ENCODE measurements around the gene WDR72.
"Not testable (repeated sequence)": the region's sequence is repeated elsewhere in the genome, so short reads cannot be mapped to it uniquely, and the experiment has no call there.

WDR72 gene

DNA sequence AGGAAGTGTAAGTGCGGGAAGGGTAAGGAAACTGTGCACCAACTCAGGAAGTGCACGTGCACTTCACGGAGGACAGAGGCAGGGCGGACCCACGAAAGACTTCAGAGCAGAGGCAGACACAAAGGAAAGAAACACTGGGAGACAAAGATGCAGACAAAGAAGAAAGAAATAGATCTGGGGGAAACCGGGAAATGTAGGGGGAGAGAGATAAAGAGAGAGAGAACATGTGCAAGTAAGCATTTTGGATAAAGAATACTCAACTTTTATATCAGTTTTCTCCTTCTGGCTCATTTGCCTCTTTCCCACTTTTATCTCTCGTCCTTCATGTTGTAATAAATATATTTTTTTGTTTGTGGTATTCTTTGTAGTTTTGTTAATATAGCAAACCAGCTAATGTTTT lies 204.2 kb downstream of the WDR72 start:
- TF ChIP-seq, protein P1, sequence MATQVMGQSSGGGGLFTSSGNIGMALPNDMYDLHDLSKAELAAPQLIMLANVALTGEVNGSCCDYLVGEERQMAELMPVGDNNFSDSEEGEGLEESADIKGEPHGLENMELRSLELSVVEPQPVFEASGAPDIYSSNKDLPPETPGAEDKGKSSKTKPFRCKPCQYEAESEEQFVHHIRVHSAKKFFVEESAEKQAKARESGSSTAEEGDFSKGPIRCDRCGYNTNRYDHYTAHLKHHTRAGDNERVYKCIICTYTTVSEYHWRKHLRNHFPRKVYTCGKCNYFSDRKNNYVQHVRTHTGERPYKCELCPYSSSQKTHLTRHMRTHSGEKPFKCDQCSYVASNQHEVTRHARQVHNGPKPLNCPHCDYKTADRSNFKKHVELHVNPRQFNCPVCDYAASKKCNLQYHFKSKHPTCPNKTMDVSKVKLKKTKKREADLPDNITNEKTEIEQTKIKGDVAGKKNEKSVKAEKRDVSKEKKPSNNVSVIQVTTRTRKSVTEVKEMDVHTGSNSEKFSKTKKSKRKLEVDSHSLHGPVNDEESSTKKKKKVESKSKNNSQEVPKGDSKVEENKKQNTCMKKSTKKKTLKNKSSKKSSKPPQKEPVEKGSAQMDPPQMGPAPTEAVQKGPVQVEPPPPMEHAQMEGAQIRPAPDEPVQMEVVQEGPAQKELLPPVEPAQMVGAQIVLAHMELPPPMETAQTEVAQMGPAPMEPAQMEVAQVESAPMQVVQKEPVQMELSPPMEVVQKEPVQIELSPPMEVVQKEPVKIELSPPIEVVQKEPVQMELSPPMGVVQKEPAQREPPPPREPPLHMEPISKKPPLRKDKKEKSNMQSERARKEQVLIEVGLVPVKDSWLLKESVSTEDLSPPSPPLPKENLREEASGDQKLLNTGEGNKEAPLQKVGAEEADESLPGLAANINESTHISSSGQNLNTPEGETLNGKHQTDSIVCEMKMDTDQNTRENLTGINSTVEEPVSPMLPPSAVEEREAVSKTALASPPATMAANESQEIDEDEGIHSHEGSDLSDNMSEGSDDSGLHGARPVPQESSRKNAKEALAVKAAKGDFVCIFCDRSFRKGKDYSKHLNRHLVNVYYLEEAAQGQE (IDR thresholded peaks at IDR 0.05; ENCODE audit: insufficient replicate concordance, low read depth) = no peak
- H3K27ac ChIP-seq (replicated peaks) = no peak overlapping the region
- DNase-seq (ENCODE audit: low read depth in 1 of 2, low spot score in 1 of 2) = no peak
- no peak overlapping the region for H3K4me3 ChIP-seq (replicated peaks; ENCODE audit: insufficient read depth, low read length)
- peaks cover 9% of the 10 kb centered on the region for H3K27me3 ChIP-seq (ENCODE audit: insufficient read depth, poor library complexity, severe bottlenecking)

DNA sequence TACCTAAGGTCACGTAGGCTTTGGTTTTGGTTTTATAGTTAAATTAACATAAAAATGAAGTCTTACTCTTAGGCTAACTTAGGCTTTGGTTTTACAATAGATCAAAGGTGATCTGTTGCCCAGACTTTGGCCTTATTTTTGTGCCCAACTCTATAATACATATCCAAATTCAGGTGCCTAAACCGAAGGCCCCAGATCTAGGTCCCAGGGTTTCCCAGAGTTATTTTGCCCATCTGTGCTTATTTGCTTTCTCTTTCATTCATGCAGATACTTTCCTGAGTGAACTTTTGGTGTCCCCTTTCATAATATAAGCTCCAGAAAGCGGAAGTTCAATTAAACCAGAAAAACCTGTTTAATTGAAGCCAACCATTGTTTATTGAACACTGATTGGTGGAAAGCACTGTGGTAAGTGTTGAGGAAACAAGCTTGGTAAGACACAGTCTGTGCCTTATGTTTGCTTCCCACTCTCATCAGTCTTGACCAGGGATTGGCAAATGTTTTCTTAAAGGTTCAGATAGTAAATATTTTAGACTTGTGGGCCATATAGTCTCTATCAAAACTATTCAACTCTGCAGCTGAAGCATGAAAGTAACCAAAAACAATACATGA lies 209.7 kb downstream of the WDR72 start:
- peaks cover under 1% of the 10 kb centered on the region for H3K27me3 ChIP-seq (ENCODE audit: insufficient read depth, poor library complexity, severe bottlenecking)
- H3K27ac ChIP-seq (replicated peaks) = no peak overlapping the region

DNA sequence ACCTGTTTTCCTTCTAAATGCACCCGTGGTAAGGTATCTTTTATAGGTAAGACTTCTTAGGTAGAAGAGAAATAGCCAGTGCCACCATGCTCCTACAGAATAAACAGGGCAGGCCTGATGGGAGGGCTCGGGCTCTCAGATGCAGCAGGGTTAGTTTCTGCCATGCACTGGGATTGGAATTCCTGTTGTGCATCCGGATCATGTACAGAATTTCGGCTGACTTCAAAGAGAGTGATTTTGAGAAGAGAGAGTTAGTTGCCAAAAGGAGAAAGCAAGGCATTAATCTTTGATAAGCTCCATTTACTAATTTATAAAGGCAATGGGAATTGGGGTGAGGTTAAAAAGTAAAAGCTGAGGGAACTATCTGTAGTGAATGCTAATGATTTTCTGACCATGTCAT lies 211.2 kb downstream of the WDR72 start:
- no peak overlapping the region for H3K27ac ChIP-seq (replicated peaks)
- no peak overlapping the region for H3K4me3 ChIP-seq (replicated peaks; ENCODE audit: insufficient read depth, low read length)

More for the DNA sequence above, 209.7 kb downstream of the WDR72 start:
- TF ChIP-seq, protein P1 (IDR thresholded peaks at IDR 0.05; ENCODE audit: insufficient replicate concordance, low read depth) = no peak
- TF ChIP-seq GABPA (IDR thresholded peaks at IDR 0.05; ENCODE audit: low read depth) = no peak
- TF ChIP-seq POLR2AphosphoS5 (IDR thresholded peaks at IDR 0.05; ENCODE audit: low read depth) = no peak
- TF ChIP-seq, protein P2, sequence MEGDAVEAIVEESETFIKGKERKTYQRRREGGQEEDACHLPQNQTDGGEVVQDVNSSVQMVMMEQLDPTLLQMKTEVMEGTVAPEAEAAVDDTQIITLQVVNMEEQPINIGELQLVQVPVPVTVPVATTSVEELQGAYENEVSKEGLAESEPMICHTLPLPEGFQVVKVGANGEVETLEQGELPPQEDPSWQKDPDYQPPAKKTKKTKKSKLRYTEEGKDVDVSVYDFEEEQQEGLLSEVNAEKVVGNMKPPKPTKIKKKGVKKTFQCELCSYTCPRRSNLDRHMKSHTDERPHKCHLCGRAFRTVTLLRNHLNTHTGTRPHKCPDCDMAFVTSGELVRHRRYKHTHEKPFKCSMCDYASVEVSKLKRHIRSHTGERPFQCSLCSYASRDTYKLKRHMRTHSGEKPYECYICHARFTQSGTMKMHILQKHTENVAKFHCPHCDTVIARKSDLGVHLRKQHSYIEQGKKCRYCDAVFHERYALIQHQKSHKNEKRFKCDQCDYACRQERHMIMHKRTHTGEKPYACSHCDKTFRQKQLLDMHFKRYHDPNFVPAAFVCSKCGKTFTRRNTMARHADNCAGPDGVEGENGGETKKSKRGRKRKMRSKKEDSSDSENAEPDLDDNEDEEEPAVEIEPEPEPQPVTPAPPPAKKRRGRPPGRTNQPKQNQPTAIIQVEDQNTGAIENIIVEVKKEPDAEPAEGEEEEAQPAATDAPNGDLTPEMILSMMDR (IDR thresholded peaks at IDR 0.05; ENCODE audit: insufficient read depth, low read length) = no peak
- no peak for TF ChIP-seq SPI1 (IDR thresholded peaks at IDR 0.05; ENCODE audit: borderline replicate concordance, low read depth)
- no peak for DNase-seq (ENCODE audit: low read depth in 1 of 2, low spot score in 1 of 2)
- H3K4me3 ChIP-seq (replicated peaks; ENCODE audit: insufficient read depth, low read length) = no peak overlapping the region

DNA sequence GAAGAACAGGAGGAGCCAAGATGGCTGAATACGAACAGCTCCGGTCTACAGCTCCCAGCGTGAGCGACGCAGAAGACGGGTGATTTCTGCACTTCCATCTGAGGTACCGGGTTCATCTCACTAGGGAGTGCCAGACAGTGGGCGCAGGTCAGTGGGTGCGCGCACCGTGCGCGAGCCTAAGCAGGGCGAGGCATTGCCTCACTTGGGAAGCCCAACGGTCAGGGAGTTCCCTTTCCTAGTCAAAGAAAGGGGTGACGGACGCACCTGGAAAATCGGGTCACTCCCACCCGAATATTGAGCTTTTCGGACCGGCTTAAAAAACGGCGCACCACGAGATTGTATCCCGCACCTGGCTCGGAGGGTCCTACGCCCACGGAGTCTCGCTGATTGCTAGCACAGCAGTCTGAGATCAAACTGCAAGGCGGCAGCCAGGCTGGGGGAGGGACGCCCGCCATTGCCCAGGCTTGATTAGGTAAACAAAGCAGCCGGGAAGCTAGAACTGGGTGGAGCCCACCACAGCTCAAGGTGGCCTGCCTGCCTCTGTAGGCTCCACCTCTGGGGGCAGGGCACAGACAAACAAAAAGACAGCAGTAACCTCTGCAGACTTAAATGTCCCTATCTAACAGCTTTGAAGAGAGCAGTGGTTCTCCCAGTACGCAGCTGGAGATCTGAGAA lies 218.7 kb downstream of the WDR72 start:
- not testable (repeated sequence) for H3K27ac ChIP-seq (replicated peaks); H3K4me3 ChIP-seq (replicated peaks; ENCODE audit: insufficient read depth, low read length); DNase-seq (ENCODE audit: low read depth in 1 of 2, low spot score in 1 of 2)

More for the DNA sequence above, 211.2 kb downstream of the WDR72 start:
- no peaks in the 10 kb centered on the region for H3K27me3 ChIP-seq (ENCODE audit: insufficient read depth, poor library complexity, severe bottlenecking)
- no peak for DNase-seq (ENCODE audit: low read depth in 1 of 2, low spot score in 1 of 2)
- TF ChIP-seq, protein P2 (IDR thresholded peaks at IDR 0.05; ENCODE audit: insufficient read depth, low read length) = no peak
- no peak for TF ChIP-seq SPI1 (IDR thresholded peaks at IDR 0.05; ENCODE audit: borderline replicate concordance, low read depth)
- no peak for TF ChIP-seq GABPA (IDR thresholded peaks at IDR 0.05; ENCODE audit: low read depth)
- TF ChIP-seq POLR2AphosphoS5 (IDR thresholded peaks at IDR 0.05; ENCODE audit: low read depth) = no peak
- TF ChIP-seq, protein P1 (IDR thresholded peaks at IDR 0.05; ENCODE audit: insufficient replicate concordance, low read depth) = no peak

More for the DNA sequence above, 218.7 kb downstream of the WDR72 start:
- not testable (repeated sequence) for H3K27me3 ChIP-seq (ENCODE audit: insufficient read depth, poor library complexity, severe bottlenecking)
